HG02970 (cell line): Measurements from ENCODE around the gene GORASP2.

ENCODE experiments used
- ATAC-seq: cut with Tn5 transposase; IDR thresholded peaks from one replicate; pipeline ENCODE4 v1.9.1; 2021; ENCODE audit warnings: mild to moderate bottlenecking, moderate library complexity, moderate number of reproducible peaks; ENCODE audit not compliant: unreplicated experiment, low FRiP score

Gene GORASP2

GRCh38 chr2:170922634-170923494 lies 6.2 kb upstream of the GORASP2 start:
- no peak for ATAC-seq

GRCh38 chr2:170923799-170924198 lies 5.3 kb upstream of the GORASP2 start:
- ATAC-seq: no peak

- no peak for ATAC-seq
These were observed 4.1 kb upstream of the GORASP2 start for GRCh38 chr2:170924969-170925368.

- no peak for ATAC-seq
These were observed 3.1 kb upstream of the GORASP2 start for GRCh38 chr2:170925923-170926322.

- no peak for ATAC-seq
These were observed 2.2 kb upstream of the GORASP2 start for GRCh38 chr2:170926743-170927297.

- ATAC-seq: no peak
These were observed 823 bp upstream of the GORASP2 start for GRCh38 chr2:170928036-170928823.

- peak; percentile 17 for ATAC-seq
These were observed 615 bp downstream of the GORASP2 start for GRCh38 chr2:170929686-170930050.

- no peak for ATAC-seq
These were observed 1.3 kb downstream of the GORASP2 start for GRCh38 chr2:170930131-170930990.

- no peak for ATAC-seq
These were observed 1.9 kb downstream of the GORASP2 start for GRCh38 chr2:170930991-170931266.

GRCh38 chr2:170932166-170932565 lies 3.1 kb downstream of the GORASP2 start:
- no peak for ATAC-seq

- ATAC-seq: no peak
These were observed 3.9 kb downstream of the GORASP2 start for GRCh38 chr2:170932948-170933347.

- no peak for ATAC-seq
These were observed 8.8 kb downstream of the GORASP2 start for GRCh38 chr2:170937709-170938379.

- ATAC-seq: no peak
These were observed 11.0 kb downstream of the GORASP2 start for GRCh38 chr2:170940066-170940465.

- ATAC-seq: no peak
These were observed 13.6 kb downstream of the GORASP2 start for GRCh38 chr2:170942615-170943014.

GRCh38 chr2:170943041-170943440 lies 14.0 kb downstream of the GORASP2 start:
- ATAC-seq: no peak

GRCh38 chr2:170943596-170943995 lies 14.5 kb downstream of the GORASP2 start:
- no peak for ATAC-seq

- no peak for ATAC-seq
These were observed 15.5 kb downstream of the GORASP2 start for GRCh38 chr2:170944545-170944944.

- ATAC-seq: no peak
These were observed 20.4 kb downstream of the GORASP2 start for GRCh38 chr2:170949415-170949814.

GRCh38 chr2:170950221-170950761 lies 21.2 kb downstream of the GORASP2 start:
- peak; percentile 67 for ATAC-seq

GRCh38 chr2:170953941-170954340 lies 24.9 kb downstream of the GORASP2 start:
- no peak for ATAC-seq
